A673 (cell line): ENCODE results near the gene IL20RA.

Source experiments
- EZH2 ChIP-seq: fragments of 200-600 bp; sonication (generic); IDR thresholded peaks from 2 replicates; pipeline ENCODE4 v1.6.1; 2017; ENCODE audit warnings: borderline replicate concordance, low read depth, mild to moderate bottlenecking, mixed read lengths, antibody characterized with exemption, low read length; ENCODE audit not compliant: poor library complexity, severe bottlenecking
- TF ChIP-seq, protein P1 (sequence below): fragments of 300-800, 200-600 bp; sonication (generic); conservative IDR thresholded peaks from 2 replicates; pipeline ENCODE4 v1.5.1; 2017; ENCODE audit warnings: low read depth, mild to moderate bottlenecking, antibody characterized with exemption, low read length, moderate library complexity, mixed read lengths

DNA sequence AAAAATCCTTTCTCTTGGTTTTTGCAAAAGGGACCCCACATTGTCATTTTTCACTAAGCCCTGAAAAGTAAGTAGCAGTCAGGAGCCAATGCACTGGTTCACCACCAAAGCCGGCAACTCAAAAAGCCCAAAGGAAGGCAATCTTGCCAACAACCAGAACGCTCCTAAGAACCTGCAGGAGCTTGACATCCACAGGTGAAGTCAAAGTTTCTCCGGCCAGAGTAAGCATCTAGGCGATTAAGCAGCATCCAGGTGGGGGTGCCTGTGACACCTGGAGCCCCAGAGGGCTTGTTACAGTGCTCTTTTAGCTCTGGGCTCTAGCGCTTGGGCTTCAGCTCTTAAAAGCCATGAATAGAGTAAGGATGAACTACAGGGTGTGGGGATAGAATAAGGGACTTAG is 86.6 kb downstream of the IL20RA start:
- TF ChIP-seq, protein P1, sequence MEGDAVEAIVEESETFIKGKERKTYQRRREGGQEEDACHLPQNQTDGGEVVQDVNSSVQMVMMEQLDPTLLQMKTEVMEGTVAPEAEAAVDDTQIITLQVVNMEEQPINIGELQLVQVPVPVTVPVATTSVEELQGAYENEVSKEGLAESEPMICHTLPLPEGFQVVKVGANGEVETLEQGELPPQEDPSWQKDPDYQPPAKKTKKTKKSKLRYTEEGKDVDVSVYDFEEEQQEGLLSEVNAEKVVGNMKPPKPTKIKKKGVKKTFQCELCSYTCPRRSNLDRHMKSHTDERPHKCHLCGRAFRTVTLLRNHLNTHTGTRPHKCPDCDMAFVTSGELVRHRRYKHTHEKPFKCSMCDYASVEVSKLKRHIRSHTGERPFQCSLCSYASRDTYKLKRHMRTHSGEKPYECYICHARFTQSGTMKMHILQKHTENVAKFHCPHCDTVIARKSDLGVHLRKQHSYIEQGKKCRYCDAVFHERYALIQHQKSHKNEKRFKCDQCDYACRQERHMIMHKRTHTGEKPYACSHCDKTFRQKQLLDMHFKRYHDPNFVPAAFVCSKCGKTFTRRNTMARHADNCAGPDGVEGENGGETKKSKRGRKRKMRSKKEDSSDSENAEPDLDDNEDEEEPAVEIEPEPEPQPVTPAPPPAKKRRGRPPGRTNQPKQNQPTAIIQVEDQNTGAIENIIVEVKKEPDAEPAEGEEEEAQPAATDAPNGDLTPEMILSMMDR = no peak
- no peak for TF ChIP-seq EZH2
